GM18907 (cell line): ENCODE results near the gene NR4A2.
"Not testable (repeated sequence)": the region's sequence is repeated elsewhere in the genome, so short reads cannot be mapped to it uniquely, and the experiment has no call there.

Experiments used
- ATAC-seq: cut with Tn5 transposase; IDR thresholded peaks from one replicate; pipeline ENCODE4 v1.9.1; 2021; ENCODE audit warnings: mild to moderate bottlenecking, moderate library complexity; ENCODE audit not compliant: unreplicated experiment

The NR4A2 gene

GRCh38 chr2:156322686-156323231 lies 9.8 kb downstream of the NR4A2 start:
- peak; percentile 33 for ATAC-seq

- peak; percentile 85 for ATAC-seq
These were observed 10.4 kb downstream of the NR4A2 start for GRCh38 chr2:156322051-156322685.

DNA sequence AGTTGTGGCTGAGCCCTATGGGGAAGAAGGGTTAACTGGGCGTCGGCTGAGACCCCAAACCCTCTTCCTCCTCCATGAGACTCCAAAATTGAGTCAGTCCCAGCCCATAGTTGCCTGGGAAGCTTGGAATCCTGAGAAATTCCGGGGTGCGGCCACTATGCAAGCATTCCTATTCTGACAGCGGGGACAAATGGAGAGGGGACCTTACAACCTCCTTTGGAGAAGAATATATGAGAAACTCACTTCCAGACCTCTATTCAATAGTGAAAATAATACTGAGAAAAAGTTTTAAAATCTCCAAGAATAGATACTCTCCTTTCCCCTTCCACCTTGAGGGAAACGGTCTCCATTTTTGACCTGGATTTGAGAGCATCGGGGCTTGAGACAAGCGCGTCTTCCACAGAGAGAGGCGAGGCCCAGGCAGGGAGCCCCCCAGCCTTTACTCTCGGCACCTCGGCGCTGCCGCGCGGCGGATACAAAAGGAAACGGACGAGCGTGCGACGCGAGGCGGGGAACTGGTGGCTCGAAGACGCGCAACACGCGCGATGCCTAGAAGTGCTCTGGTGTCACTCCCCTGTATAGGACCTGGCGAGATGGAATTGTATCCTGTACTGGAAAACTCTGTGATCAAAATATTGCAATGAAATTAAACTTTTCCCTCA lies 11.1 kb downstream of the NR4A2 start:
- no peak for ATAC-seq

GRCh38 chr2:156320486-156321098 lies 11.9 kb downstream of the NR4A2 start:
- no peak for ATAC-seq

- no peak for ATAC-seq
These were observed 12.6 kb downstream of the NR4A2 start for GRCh38 chr2:156319811-156320485.

DNA sequence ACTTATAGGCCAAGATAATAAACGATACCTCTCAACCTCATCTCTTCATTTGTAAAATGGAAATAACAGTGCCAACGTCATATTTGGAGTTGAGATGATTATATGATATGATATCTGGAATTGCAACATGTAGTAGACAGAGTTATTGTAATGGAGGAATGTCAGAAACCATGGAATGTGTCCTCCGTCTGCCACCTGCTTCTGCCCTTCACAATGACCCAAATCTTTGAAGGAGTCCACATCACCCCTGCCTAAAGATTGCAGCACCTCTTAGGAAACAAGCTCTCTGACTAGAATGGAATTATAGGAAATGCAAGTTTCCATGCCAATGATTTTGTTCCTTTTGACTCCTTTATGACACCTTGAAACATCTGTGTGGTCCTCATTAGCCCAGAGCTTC lies 14.9 kb downstream of the NR4A2 start:
- no peak for ATAC-seq

DNA sequence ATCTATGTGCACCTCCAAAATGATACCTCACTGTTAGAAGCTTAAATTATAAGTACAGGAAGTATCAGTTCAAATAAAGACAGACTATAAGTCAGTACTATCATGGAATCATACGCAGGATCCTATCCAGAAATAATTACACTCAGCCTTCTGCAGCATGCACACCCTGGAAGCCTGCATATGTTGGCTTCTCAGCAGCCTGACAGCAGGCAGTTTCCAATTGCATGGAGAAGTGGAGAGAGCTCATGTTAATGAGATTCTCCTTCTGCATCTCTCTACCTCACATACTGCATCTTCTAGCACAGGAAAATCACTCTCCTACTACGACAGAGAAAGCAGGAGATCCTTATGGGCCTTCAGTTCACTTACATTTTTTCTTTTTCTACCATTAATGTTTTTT lies 20.5 kb downstream of the NR4A2 start:
- ATAC-seq, result no peak

DNA sequence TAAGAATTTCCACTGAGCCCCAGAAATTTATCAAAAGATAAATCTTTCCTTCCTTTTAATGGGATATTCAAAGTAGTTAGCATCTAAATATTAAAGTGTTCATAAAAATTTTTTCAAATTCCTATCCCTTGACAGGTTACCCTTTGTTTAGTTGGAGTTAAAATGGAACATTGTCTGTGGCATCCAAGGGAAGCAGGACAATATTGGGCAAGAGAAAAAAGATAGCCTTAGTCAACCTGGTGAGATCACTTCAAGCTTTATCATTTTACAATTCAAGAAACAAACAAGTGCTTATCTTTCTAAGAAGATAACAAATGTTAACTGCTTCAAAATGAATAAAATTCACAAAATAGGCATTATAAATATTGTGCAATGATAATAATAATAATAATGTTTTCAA lies 21.7 kb downstream of the NR4A2 start:
- ATAC-seq, result no peak

GRCh38 chr2:156309917-156310316 lies 22.6 kb downstream of the NR4A2 start:
- no peak for ATAC-seq

DNA sequence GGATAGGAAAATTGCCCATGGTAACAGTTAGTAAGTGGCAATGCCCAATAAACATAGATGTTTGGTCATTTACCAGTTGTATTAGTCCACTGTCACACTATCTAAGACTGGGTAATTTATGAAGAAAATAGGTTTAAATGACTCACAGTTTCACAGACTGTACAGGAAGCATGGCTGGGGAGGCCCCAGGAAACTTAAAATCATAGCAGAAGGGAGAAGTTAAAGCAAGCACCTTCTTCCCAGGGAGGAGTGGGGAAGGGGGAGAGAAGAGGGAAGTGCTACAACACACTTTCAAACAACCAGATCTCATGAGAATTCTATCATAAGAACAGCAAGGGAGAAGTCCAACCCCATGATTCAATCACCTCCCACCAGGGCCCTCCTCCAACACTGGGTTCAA lies 23.4 kb downstream of the NR4A2 start:
- ATAC-seq, result peak; percentile 83

- no peak for ATAC-seq
These were observed 25.7 kb downstream of the NR4A2 start for GRCh38 chr2:156306821-156307220.

DNA sequence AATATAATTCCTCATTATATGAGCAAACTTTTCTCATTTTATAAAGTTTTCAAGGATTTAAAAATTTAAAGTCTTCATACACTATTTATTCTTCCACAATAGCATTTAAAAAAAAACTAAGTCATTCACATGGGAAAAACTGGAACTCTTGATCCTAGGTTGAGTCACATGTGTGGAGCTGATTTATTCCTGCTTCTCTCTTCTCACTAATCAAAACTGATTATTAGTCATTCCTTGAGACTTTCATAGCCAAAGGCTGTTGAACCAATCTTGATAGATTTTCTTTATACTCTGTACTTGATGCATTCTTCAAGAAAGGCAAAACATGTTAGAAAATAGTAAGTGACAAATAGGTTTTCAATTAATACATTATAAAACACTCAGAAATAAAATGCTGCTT lies 27.4 kb downstream of the NR4A2 start:
- ATAC-seq, result no peak

DNA sequence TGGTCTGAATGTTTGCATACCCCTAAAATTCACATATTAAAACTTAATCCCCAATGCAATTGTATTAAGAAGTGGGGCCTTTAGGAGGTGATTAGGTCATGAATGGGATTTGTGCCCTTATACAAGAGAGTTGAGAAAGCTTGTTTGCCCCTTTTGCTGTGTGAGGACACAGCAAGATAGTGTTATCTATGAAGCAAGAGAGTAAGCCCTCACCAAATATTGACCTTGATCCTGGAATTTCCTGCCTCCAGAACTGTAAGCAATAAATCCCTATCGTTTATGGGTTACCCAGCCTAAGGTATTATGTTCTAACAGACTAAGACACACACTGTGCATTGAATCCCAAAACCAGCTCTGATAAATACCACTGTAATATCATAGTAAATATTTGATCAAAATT lies 32.2 kb downstream of the NR4A2 start:
- ATAC-seq, result no peak

GRCh38 chr2:156294945-156295580 lies 37.5 kb downstream of the NR4A2 start:
- ATAC-seq, result no peak

DNA sequence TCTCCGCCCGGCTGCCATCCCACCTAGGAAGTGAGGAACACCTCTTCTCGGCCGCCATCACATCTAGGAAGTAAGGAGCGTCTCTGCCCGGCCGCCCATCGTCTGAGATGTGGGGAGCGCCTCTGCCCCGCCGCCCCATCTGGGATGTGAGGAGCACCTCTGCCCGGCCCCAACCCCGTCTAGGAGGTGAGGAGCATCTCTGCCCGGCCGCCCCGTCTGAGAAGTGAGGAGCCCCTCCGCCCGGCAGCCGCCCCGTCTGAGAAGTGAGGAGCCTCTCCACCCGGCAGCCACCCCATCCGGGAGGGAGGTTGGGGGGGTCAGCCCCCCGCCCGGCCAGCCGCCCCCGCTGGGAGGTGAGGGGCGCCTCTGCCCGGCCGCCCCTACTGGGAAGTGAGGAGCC lies 39.1 kb downstream of the NR4A2 start:
- not testable (repeated sequence) for ATAC-seq

DNA sequence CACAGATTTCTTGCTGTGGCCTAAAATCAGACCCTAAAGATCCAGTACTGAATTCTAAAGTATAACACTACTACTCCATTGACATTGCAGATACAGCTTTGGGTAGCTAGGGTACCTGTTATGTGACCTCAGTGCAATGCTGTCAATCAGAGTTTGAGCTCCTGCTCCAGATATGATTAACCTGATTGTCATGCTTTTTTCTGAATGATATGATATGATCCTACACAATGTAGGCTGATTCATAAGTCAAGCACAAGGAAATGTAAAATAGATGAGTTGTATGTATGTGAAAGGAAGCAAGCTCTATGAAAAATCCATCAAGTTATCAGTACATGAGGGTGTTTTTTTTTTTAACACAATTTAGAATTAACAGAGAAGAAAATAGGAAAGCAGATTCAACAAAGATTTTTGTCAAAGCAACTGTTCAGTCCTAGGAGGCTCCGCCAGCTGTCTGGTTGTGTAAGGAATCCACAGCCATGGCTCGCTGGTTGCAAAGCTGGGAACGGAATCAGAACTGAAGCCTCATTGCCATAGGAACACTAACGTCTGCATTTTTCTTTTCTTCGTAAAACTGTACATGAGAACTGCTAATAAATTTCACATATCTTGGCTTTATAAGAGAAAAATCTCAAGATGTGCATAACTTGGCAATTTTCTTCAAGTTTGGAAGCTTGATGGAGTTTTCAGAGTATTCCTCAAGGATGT lies 52.9 kb downstream of the NR4A2 start:
- ATAC-seq, result no peak
